Measurements from ENCODE around the gene FBLL1. TPM values are rescaled to one million over a fixed set of nuclear protein-coding genes. Genes with fewer than 3 reads are reported as not detected.

The FBLL1 gene
- total RNA-seq, 1 experiment from 2014 or later, result 0.07 TPM

DNA sequence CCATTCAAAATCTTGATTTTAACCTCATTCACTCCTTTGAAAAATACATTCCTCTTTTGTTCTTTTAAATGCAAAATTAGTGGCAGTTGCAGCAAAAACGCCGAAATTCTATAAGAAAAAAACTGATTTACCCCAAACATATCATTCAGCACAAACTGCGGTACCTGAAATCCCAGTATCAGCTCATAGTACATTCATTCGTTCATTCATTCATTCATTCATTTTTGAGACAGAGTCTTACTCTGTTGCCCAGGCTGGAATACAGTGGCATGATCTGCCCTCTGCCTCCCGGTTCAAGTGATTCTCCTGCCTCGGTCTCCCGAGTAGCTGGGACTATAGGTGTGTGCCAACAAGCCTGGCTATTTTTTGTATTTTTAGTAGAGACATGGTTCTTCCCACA is 20.4 kb downstream of the FBLL1 start:
- intact Hi-C loops (cut with micrococcal nuclease), result no loop called here
- Histone ChIP-seq H3K4me3 (ENCODE audit: low read length) (no peak overlapping the region), H3K79me2 (ENCODE audit: low read length) (no peaks in the 10 kb centered on the region), H3K27me3 (ENCODE audit: low read length) (no peaks in the 10 kb centered on the region), H3K27ac (ENCODE audit: low read length) (no peak overlapping the region), H3K9ac (ENCODE audit: low read length) (no peak overlapping the region), H3K9me3 (ENCODE audit: low read length) (no peaks in the 10 kb centered on the region), H3K36me3 (ENCODE audit: low read depth, low read length) (peaks cover 12% of the 10 kb centered on the region; the same call in 1 of the 2 replicates), H3K9me2 (replicated peaks; ENCODE audit: low read length) (no peaks in the 10 kb centered on the region), H4K20me1 (ENCODE audit: low read length) (no peaks in the 10 kb centered on the region), H3K4me1 (ENCODE audit: insufficient read depth, low read length) (no peaks in the 10 kb centered on the region), H2AFZ (ENCODE audit: low read length) (no peak overlapping the region), H3F3A (ENCODE audit: low read length, unreplicated experiment) (no peaks in the 10 kb centered on the region), H3K4me2 (ENCODE audit: low read length) (no peak overlapping the region)
- DNase-seq (no peak), ATAC-seq (no peak)
- CTCF ChIA-PET, result no interaction called here
- POLR2A ChIA-PET (ENCODE audit: unreplicated experiment), result no interaction called here
- TF ChIP-seq EZH2phosphoT487 (IDR thresholded peaks at IDR 0.05; ENCODE audit: borderline replicate concordance, low read length) (no peak), EZH2 (IDR thresholded peaks at IDR 0.05; ENCODE audit: low read length, unreplicated experiment) (no peak)
- TF ChIP-seq, protein P1, sequence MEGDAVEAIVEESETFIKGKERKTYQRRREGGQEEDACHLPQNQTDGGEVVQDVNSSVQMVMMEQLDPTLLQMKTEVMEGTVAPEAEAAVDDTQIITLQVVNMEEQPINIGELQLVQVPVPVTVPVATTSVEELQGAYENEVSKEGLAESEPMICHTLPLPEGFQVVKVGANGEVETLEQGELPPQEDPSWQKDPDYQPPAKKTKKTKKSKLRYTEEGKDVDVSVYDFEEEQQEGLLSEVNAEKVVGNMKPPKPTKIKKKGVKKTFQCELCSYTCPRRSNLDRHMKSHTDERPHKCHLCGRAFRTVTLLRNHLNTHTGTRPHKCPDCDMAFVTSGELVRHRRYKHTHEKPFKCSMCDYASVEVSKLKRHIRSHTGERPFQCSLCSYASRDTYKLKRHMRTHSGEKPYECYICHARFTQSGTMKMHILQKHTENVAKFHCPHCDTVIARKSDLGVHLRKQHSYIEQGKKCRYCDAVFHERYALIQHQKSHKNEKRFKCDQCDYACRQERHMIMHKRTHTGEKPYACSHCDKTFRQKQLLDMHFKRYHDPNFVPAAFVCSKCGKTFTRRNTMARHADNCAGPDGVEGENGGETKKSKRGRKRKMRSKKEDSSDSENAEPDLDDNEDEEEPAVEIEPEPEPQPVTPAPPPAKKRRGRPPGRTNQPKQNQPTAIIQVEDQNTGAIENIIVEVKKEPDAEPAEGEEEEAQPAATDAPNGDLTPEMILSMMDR (conservative IDR thresholded peaks at IDR 0.05; ENCODE audit: low read depth, low read length), result no peak
- no TSS peak for BruUV-seq (replicated peaks)

DNA sequence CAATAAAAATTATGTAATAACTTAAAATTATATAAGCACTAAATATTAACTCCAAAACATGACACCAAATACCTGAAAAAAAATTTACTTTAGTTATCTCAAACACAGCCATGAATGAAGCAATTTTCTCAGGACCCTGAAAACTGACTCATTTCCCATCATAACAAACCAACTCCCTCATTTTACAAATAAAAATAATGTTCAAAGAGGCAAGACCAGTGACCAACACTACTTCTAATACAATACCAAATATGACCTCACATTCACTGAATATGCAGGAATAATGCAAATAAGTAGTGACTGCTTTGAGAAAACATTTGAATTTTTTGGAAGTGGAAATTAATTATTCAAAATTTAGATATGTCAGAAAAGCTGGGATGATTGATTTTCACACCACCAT is 21.6 kb downstream of the FBLL1 start:
- H3K4me2 ChIP-seq (ENCODE audit: low read length), result no peak overlapping the region
- no peaks in the 10 kb centered on the region for H3K27me3 ChIP-seq (ENCODE audit: low read length)
- no peak overlapping the region for H3K4me3 ChIP-seq (ENCODE audit: low read length)
- H3K36me3 ChIP-seq (ENCODE audit: low read depth, low read length), result peaks cover 12% of the 10 kb centered on the region; the same call in 1 of the 2 replicates
- no peaks in the 10 kb centered on the region for H3K9me3 ChIP-seq (ENCODE audit: low read length)
- CTCF ChIA-PET, result no interaction called here
- no peak for TF ChIP-seq EZH2phosphoT487 (IDR thresholded peaks at IDR 0.05; ENCODE audit: borderline replicate concordance, low read length)
- no peak for TF ChIP-seq EZH2 (IDR thresholded peaks at IDR 0.05; ENCODE audit: low read length, unreplicated experiment)
- TF ChIP-seq, protein P1 (conservative IDR thresholded peaks at IDR 0.05; ENCODE audit: low read depth, low read length), result no peak
- H3K27ac ChIP-seq (ENCODE audit: low read length), result no peak overlapping the region
- H4K20me1 ChIP-seq (ENCODE audit: low read length), result no peaks in the 10 kb centered on the region
- H2AFZ ChIP-seq (ENCODE audit: low read length), result no peak overlapping the region
- no peak overlapping the region for H3K9ac ChIP-seq (ENCODE audit: low read length)
- intact Hi-C loops (cut with micrococcal nuclease), result no loop called here
- H3K4me1 ChIP-seq (ENCODE audit: insufficient read depth, low read length), result no peaks in the 10 kb centered on the region
- BruUV-seq (replicated peaks), result no TSS peak
- ATAC-seq (no peak), DNase-seq (no peak)
- H3K9me2 ChIP-seq (replicated peaks; ENCODE audit: low read length), result no peaks in the 10 kb centered on the region
- POLR2A ChIA-PET (ENCODE audit: unreplicated experiment), result no interaction called here
- H3F3A ChIP-seq (ENCODE audit: low read length, unreplicated experiment), result no peaks in the 10 kb centered on the region
- no peaks in the 10 kb centered on the region for H3K79me2 ChIP-seq (ENCODE audit: low read length)

DNA sequence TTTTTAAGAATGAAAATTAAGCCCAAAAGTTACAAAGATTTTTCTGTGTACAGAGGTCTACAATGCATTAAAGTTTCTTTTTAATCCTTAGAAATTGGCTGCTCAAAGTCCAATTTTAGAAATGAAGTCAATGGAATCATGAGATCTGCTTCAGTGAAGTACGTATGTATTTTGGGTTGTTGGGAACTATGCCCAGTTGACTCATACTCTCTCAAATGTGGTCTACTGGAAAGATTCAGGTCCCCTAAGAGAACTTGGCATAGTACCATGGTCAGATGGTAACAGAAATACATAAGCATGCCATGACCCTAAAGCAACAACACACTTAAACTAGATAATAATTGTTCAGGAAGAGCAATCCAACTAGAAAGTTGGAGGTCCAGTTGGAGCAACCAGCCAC is 23.0 kb downstream of the FBLL1 start:
- DNase-seq (peak; percentile 25), ATAC-seq (0 out of 2 replicates have a peak, but pooled peaks have one; percentile 13)
- Histone ChIP-seq H3K27ac (ENCODE audit: low read length) (no peak overlapping the region), H2AFZ (ENCODE audit: low read length) (no peak overlapping the region), H3F3A (ENCODE audit: low read length, unreplicated experiment) (no peaks in the 10 kb centered on the region), H3K4me2 (ENCODE audit: low read length) (no peak overlapping the region), H3K27me3 (ENCODE audit: low read length) (no peaks in the 10 kb centered on the region), H3K4me1 (ENCODE audit: insufficient read depth, low read length) (no peaks in the 10 kb centered on the region), H3K79me2 (ENCODE audit: low read length) (no peaks in the 10 kb centered on the region), H3K4me3 (ENCODE audit: low read length) (no peak overlapping the region), H4K20me1 (ENCODE audit: low read length) (no peaks in the 10 kb centered on the region), H3K9me2 (replicated peaks; ENCODE audit: low read length) (no peaks in the 10 kb centered on the region), H3K9me3 (ENCODE audit: low read length) (no peaks in the 10 kb centered on the region), H3K9ac (ENCODE audit: low read length) (no peak overlapping the region), H3K36me3 (ENCODE audit: low read depth, low read length) (peaks cover 19% of the 10 kb centered on the region)
- TF ChIP-seq, protein P1 (conservative IDR thresholded peaks at IDR 0.05; ENCODE audit: low read depth, low read length), result no peak
- intact Hi-C loops (cut with micrococcal nuclease), result no loop called here
- no TSS peak for BruUV-seq (replicated peaks)
- ChIA-PET POLR2A (ENCODE audit: unreplicated experiment) (no interaction called here), CTCF (no interaction called here)

Data from PC-3 (cell line).